Stimulated activated CD4-positive, alpha-beta T cell treated with anti-CD3 and anti-CD28 coated beads, TNF-alpha, amount 100 ng/mL, for 48 hours (primary cell): ENCODE results near the gene CFAP299.
"Not testable (repeated sequence)": the region's sequence is repeated elsewhere in the genome, so short reads cannot be mapped to it uniquely, and the experiment has no call there.

Experiments
- DNase-seq, 3 donors: peaks; one replicate each; pipeline ENCODE4 v3.0.0-alpha.2; 2020; ENCODE audit warnings: low read depth in 3 of 3

The CFAP299 gene

GRCh38 chr4:80711956-80712355 lies 376.4 kb downstream of the CFAP299 start:
- no peak for DNase-seq

- no peak for DNase-seq
Observed at GRCh38 chr4:80713409-80713808, 377.9 kb downstream of the CFAP299 start.

DNA sequence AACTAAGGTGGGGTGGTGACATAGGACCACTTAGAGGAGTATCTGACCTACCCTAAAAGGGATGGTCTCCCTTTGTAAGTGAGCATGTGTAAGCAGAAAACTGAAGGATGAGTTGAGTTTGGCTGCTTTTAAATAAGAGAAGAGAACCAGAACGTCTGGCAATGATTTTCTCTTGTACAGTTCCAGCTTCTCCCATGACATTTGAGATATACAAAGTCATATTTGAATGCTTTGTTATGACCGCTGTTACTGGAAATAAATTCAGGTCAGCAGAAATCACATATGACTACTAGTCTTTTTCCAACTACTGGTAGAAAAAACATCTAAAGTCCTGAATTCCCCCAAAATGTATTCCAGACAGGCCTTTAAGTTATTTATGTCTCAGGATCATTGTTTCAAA lies 381.7 kb downstream of the CFAP299 start:
- no peak for DNase-seq

DNA sequence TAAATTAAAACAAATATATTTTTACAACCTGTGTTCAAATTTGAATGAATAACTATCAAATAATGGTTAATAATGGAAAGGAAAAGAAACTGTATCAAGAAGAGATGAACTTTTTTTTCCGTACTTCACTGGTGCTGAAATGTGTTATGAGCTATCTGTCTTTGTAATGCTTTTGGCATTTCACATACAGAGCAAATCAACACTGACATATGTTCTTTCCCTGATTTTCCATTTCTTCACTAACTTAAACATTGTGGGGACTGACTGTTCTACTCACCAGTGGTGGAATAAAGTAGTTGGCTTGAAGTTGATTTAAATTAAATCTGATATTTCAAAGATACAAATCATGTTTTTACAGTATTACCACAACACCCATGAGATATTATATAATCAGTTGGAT lies 390.9 kb downstream of the CFAP299 start:
- no peak for DNase-seq

- no peak for DNase-seq
Observed at GRCh38 chr4:80730158-80730557, 394.6 kb downstream of the CFAP299 start.

DNA sequence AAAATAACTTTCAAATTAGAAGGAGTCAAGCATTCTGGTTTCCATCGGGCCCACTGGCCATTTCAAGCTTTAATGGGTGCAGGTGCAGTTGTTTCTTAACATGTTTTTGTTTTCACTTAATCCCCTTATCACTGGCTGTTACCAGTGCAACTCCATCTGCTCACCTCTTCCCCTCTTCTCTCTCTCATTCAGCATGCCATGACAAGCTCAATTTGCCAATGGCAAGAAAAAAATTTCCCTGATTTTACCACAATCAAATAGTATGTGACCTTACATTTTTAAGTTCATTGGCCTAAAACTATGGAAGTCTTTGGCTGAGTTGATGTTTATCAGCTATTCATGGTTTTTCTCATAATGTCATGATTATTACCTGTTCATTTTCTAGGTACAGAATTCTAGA lies 395.9 kb downstream of the CFAP299 start:
- DNase-seq = no peak

GRCh38 chr4:80732010-80732409 lies 396.5 kb downstream of the CFAP299 start:
- DNase-seq = no peak

- no peak for DNase-seq
Observed at GRCh38 chr4:80740375-80740774, 404.8 kb downstream of the CFAP299 start.

- not testable (repeated sequence) for DNase-seq
Observed at GRCh38 chr4:80749558-80749957, 414.0 kb downstream of the CFAP299 start.

GRCh38 chr4:80751200-80751599 lies 415.7 kb downstream of the CFAP299 start:
- DNase-seq = no peak

DNA sequence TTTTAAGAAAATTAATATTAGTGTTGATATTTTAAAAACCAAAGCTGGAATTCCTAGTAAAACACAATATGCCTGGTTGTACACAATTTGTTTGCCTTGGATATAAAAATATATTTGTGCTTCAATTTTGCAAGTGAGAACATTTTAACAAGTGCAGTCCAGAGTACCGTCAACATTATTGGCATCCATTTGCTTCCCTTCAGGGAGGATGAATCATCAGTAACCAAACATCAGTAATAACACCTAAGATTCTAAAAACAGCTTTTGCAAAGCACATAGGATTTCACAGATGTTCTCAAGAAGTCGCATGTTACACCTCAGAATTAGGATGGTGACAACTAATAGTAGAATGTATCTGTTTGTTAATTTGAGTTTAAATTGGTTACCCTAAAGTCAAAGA lies 432.4 kb downstream of the CFAP299 start:
- no peak for DNase-seq

DNA sequence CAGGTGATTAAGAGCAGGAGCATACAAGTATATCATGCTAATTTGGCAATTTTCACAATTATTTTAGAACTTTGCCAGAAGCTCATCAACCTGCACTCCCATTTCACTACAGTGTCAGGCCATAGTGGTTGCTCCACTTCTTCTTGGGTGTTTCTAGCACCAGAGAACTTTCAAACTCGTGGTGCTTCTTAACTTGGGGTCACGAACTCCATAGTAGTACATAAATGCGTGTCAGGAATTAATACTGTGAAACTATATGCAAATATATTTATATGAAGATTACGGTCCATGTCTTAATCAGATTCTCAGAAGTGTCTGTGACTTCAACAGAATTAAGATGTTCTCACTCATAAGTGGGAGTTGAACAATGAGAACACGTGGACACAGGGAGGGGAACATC lies 440.6 kb downstream of the CFAP299 start:
- DNase-seq = no peak

DNA sequence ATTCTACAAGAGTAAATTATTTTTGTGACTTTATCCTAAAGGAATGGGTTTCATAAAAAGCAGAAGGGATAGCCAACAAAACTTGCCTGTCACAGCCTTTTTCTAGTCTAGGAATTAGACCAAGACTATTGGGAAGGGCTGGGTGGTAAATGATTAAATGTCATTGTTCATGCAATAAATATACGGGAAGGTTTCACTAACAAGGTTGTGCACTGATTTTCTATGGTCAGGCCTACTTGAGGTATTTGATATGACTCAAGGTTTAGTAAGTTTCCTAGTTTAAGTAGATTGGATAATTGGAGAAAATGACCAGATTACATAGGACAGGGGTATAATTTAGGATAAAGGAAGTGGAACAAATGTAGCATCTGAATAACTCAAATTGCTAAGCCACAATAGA lies 445.9 kb downstream of the CFAP299 start:
- DNase-seq = no peak

- no peak for DNase-seq
Observed at GRCh38 chr4:80787306-80787705, 451.8 kb downstream of the CFAP299 start.

DNA sequence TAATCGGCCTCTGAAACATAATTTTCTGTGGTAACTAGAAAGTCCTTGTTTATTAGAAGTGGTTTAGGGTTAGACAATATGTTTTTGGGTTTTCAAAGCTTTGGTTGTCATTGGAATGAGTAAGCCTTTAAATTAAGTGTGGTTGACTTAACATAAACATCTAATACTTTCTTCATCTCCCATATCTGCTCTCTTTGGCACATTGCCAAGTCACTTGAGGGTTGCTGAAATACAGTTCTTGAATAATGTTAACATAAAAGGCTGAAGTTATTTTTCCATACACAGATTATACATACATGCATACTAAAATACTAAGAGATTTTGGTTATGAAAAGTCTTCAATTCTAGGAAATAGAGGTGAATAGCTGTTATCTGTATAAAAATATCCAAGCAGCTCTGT lies 453.3 kb downstream of the CFAP299 start:
- DNase-seq = no peak

DNA sequence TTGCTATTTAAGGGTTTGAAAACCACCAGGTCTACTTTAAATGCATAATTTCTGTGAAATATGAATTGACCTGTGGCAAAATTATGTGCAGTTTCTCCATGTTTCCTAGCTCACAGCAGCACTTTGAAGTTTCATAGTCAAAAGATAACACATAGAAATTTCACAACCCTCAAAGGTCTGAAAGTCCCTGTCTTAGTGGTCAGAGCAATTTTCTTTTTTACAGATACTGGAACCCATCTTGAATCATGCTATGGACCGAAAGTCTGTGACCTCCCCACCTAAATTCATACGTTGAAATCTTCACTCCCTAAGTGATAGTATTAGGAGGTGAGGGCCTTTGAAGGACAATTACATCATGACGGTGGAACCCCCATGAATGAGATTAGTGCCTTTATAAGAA lies 454.6 kb downstream of the CFAP299 start:
- no peak for DNase-seq

- not testable (repeated sequence) for DNase-seq
Observed at GRCh38 chr4:80793660-80794059, 458.1 kb downstream of the CFAP299 start.

GRCh38 chr4:80798082-80798481 lies 462.6 kb downstream of the CFAP299 start:
- DNase-seq = no peak

DNA sequence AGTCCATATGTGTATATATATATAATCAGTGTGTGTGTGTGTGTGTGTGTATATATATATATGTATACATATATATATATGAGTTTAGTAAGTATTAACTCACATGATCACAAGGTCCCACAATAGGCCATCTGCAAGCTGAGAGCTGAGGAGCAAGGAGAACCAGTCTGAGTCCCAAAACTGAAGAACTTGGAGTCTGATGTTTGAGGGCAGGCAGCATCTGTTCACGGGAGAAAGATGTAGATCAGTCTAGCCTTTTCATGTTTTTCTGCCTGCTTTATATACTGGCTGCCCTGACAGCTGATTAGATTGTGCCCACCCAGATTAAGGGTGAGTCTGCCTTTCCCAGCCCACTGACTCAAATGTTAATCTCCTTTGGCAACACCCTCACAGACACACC lies 465.2 kb downstream of the CFAP299 start:
- DNase-seq = not testable (repeated sequence)

GRCh38 chr4:80803337-80803736 lies 467.8 kb downstream of the CFAP299 start:
- no peak for DNase-seq

- DNase-seq = no peak
Observed at GRCh38 chr4:80806472-80806871, 470.9 kb downstream of the CFAP299 start.

- DNase-seq = no peak
Observed at GRCh38 chr4:80809039-80809729, 473.7 kb downstream of the CFAP299 start.

- DNase-seq = no peak
Observed at GRCh38 chr4:80811406-80811805, 475.9 kb downstream of the CFAP299 start.

DNA sequence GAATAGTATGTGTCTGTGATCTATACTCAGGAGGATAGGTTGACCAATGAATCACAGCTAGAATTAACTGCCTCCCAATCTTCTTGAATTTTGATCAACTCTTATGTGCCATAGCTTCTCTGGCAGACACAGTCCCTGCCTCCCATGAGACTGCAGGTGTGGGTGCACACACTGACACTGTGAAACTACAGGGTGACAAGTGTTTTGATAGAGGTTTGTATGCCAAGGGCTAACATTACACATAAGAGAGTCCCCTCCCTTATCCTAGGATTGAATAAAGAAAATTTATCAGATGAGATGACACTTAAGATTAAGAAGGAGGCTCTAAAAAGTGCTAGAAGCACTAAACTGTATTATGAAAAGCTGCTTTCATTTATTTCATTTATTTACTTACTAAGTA lies 476.6 kb downstream of the CFAP299 start:
- DNase-seq = no peak
